HG03571 (cell line): ENCODE results near the gene IBA57.
"Not testable (repeated sequence)": the region's sequence is repeated elsewhere in the genome, so short reads cannot be mapped to it uniquely, and the experiment has no call there.

Experiments used
- ATAC-seq: cut with Tn5 transposase; IDR thresholded peaks from one replicate; pipeline ENCODE4 v1.9.1; 2021; ENCODE audit not compliant: unreplicated experiment

Gene IBA57

GRCh38 chr1:228184152-228184551 lies 18.5 kb downstream of the IBA57 start:
- ATAC-seq, result no peak

GRCh38 chr1:228185641-228185965 lies 20.0 kb downstream of the IBA57 start:
- no peak for ATAC-seq

GRCh38 chr1:228188249-228188648 lies 22.6 kb downstream of the IBA57 start:
- ATAC-seq, result not testable (repeated sequence)

- no peak for ATAC-seq
These were observed 24.6 kb downstream of the IBA57 start for GRCh38 chr1:228190182-228190581.

GRCh38 chr1:228190778-228191177 lies 25.2 kb downstream of the IBA57 start:
- no peak for ATAC-seq

- no peak for ATAC-seq
These were observed 28.8 kb downstream of the IBA57 start for GRCh38 chr1:228194436-228194835.

GRCh38 chr1:228194921-228195812 lies 29.6 kb downstream of the IBA57 start:
- no peak for ATAC-seq

- no peak for ATAC-seq
These were observed 32.0 kb downstream of the IBA57 start for GRCh38 chr1:228197555-228198147.

GRCh38 chr1:228198977-228199590 lies 33.5 kb downstream of the IBA57 start:
- no peak for ATAC-seq

- no peak for ATAC-seq
These were observed 39.4 kb downstream of the IBA57 start for GRCh38 chr1:228204958-228205357.

GRCh38 chr1:228205526-228206436 lies 40.2 kb downstream of the IBA57 start:
- ATAC-seq, result no peak

- ATAC-seq, result no peak
These were observed 41.2 kb downstream of the IBA57 start for GRCh38 chr1:228206582-228207351.

- no peak for ATAC-seq
These were observed 41.8 kb downstream of the IBA57 start for GRCh38 chr1:228207381-228207810.

- no peak for ATAC-seq
These were observed 42.5 kb downstream of the IBA57 start, which contains the start of gene OBSCN for GRCh38 chr1:228207851-228208821. OBSCN (plus strand) TSS chr1:228208044; CDS start chr1:228211784, 3,740 bp downstream.

- no peak for ATAC-seq
These were observed 43.4 kb downstream of the IBA57 start for GRCh38 chr1:228208831-228209551.

- no peak for ATAC-seq
These were observed 44.1 kb downstream of the IBA57 start for GRCh38 chr1:228209657-228210056.

- ATAC-seq, result no peak
These were observed 44.6 kb downstream of the IBA57 start for GRCh38 chr1:228210076-228210651.
